Endothelial cell of umbilical vein (primary cell): ENCODE results near the gene LALBA. TPM values are rescaled to one million over a fixed set of nuclear protein-coding genes. Genes with fewer than 3 reads are reported as not detected.

Source experiments
- BruUV-seq: library from RNA; stranded (reverse); fragments of 400-500 nt; replicated peaks from 2 replicates; lab custom pipeline; 2021; lab: Mats Ljungman, UMichigan
- CTCF ChIA-PET: fragments of 300-600, 350-600 bp; sonication (Branson Sonifier 250); formaldehyde crosslinking; loops from one replicate; lab custom pipeline; 2021; ENCODE audit warnings: antibody characterized with exemption, inconsistent platforms; lab: Charles Lee
- POLR2A ChIA-PET: fragments of 300-600, 350-600 bp; sonication (Branson Sonifier 250); formaldehyde crosslinking; loops from one replicate; lab custom pipeline; 2021; ENCODE audit warnings: antibody characterized with exemption, inconsistent platforms; lab: Charles Lee
- DNase-seq: peaks from one replicate; pipeline ENCODE4 v3.0.0-alpha.2; 2011; ENCODE audit warnings: low read depth, low spot score
- FAIRE-seq: peaks from 2 replicates; lab custom pipeline; 2011; peaks lifted over from hg19 to GRCh38; lab: Jason Lieb, UNC
- H2AFZ ChIP-seq: 2 replicates; pipeline ENCODE4 v1.6.0; 2012; ENCODE audit warnings: low read depth, low read length, control low read depth, inconsistent platforms
- H3K27ac ChIP-seq: 2 replicates; pipeline ENCODE4 v1.5.1; 2011; ENCODE audit warnings: low read depth, mild to moderate bottlenecking, control low read depth, low read length, moderate library complexity; ENCODE audit not compliant: insufficient read depth
- H3K27me3 ChIP-seq, 2 experiments: 2 replicates each; pipeline versions ENCODE4 v1.6.0 to v1.6.1; 2011; ENCODE audit warnings: low read length in 2 of 2, mixed read lengths in 1 of 2; ENCODE audit not compliant: control insufficient read depth in 2 of 2, insufficient read depth in 2 of 2
- H3K36me3 ChIP-seq, 2 experiments: 2 replicates in 1 of 2; 3 replicates in 1 of 2; pipeline ENCODE4 v1.5.1; 2011; ENCODE audit warnings: low read length in 2 of 2, mild to moderate bottlenecking in 1 of 2, moderate library complexity in 1 of 2; ENCODE audit not compliant: control insufficient read depth in 2 of 2, insufficient read depth in 2 of 2; ENCODE audit errors: extremely low read depth in 1 of 2
- H3K4me1 ChIP-seq: 3 replicates; pipeline ENCODE4 v1.5.1; 2011; ENCODE audit warnings: mild to moderate bottlenecking, low read length; ENCODE audit not compliant: control insufficient read depth, insufficient read depth; ENCODE audit errors: extremely low read depth
- H3K4me2 ChIP-seq: 2 replicates; pipeline ENCODE4 v1.6.1; 2011; ENCODE audit warnings: low read length, control low read depth, mixed read lengths; ENCODE audit not compliant: insufficient read depth
- H3K4me3 ChIP-seq, 3 experiments: fragments of 200-600 bp in 1 of 3; sonication (generic), shearing (Covaris generic) in 1 of 3; replicated peaks in 1 of 3; 2 replicates each; pipeline ENCODE4 v1.5.1; 2011 to 2016; ENCODE audit warnings: control low read depth in 3 of 3, low read length in 3 of 3, mild to moderate bottlenecking in 2 of 3, inconsistent platforms in 1 of 3, low read depth in 1 of 3, moderate library complexity in 1 of 3; ENCODE audit not compliant: insufficient read depth in 1 of 3
- H3K79me2 ChIP-seq: 2 replicates; pipeline ENCODE4 v1.6.0; 2012; ENCODE audit warnings: low read length, inconsistent platforms; ENCODE audit not compliant: control insufficient read depth, insufficient read depth
- H3K9ac ChIP-seq: replicated peaks from 2 replicates; pipeline ENCODE3; 2011; ENCODE audit warnings: low read length, control low read depth; ENCODE audit not compliant: insufficient read depth; ENCODE audit errors: extremely low read depth
- H3K9me1 ChIP-seq: replicated peaks from 3 replicates; pipeline ENCODE4 v1.6.0; 2011; ENCODE audit warnings: mild to moderate bottlenecking, low read length; ENCODE audit not compliant: control insufficient read depth, insufficient read depth; ENCODE audit errors: extremely low read depth
- H3K9me3 ChIP-seq: replicated peaks from 2 replicates; pipeline ENCODE4 v1.5.1; 2012; ENCODE audit warnings: low read length, inconsistent platforms; ENCODE audit not compliant: control insufficient read depth, insufficient read depth
- H4K20me1 ChIP-seq: replicated peaks from 2 replicates; pipeline ENCODE3; 2011; ENCODE audit warnings: mild to moderate bottlenecking, low read length; ENCODE audit not compliant: control insufficient read depth, insufficient read depth; ENCODE audit errors: extremely low read depth
- EZH2 ChIP-seq: IDR thresholded peaks from 2 replicates; pipeline ENCODE4 v1.6.1; 2012; ENCODE audit warnings: borderline replicate concordance, low read depth, mild to moderate bottlenecking, moderate library complexity, low read length, inconsistent platforms; ENCODE audit not compliant: severe bottlenecking
- FOS ChIP-seq: IDR thresholded peaks from 2 replicates; pipeline ENCODE4 v1.6.1; 2011; ENCODE audit warnings: mild to moderate bottlenecking, low read length, moderate library complexity, borderline replicate concordance; ENCODE audit not compliant: insufficient read depth
- GATA2 ChIP-seq: IDR thresholded peaks from 2 replicates; pipeline ENCODE4 v1.7.0; 2011; ENCODE audit warnings: low read depth, mild to moderate bottlenecking, moderate library complexity, mixed read lengths, low read length; ENCODE audit not compliant: insufficient read length, insufficient read depth
- JUN ChIP-seq: IDR thresholded peaks from 2 replicates; pipeline ENCODE4 v1.6.1; 2011; ENCODE audit warnings: borderline replicate concordance, low read depth; ENCODE audit not compliant: insufficient read length, insufficient read depth
- MYC ChIP-seq: IDR thresholded peaks from one replicate; pipeline ENCODE4 v1.6.1; 2011; ENCODE audit warnings: mild to moderate bottlenecking, low read depth, low read length
- POLR2A ChIP-seq: IDR thresholded peaks from 2 replicates; pipeline ENCODE4 v1.6.1; 2012; ENCODE audit warnings: low read depth, mild to moderate bottlenecking, control low read depth, low read length
- POLR2AphosphoS5 ChIP-seq: IDR thresholded peaks from 2 replicates; pipeline ENCODE4 v1.6.1; 2012; ENCODE audit warnings: low read depth, mild to moderate bottlenecking, control low read depth, low read length, moderate library complexity; ENCODE audit not compliant: insufficient read depth
- dilution Hi-C: fragments of 300-500 bp; cut with MboI; formaldehyde crosslinking; loops from one replicate; pipeline ENCODE4 v1.15.0; 2019; ENCODE audit warnings: low sequenced_read_pairs; ENCODE audit not compliant: extremely low pct_ligation_motif_present
- intact Hi-C: fragments of 100-400 bp; cut with micrococcal nuclease; formaldehyde crosslinking; loops from one replicate; pipeline ENCODE4 v1.10.0; 2022
- polyA plus RNA-seq, 4 experiments: library from polyadenylated mRNA; depleted of rRNA in 3 of 4; stranded (reverse) in 3 of 4; unstranded in 1 of 4; fragments of >200 nt; gene quantifications; 2 replicates each; pipeline versions ENCODE4 v1.2.1 to v1.2.3, GENCODE V29; 2011 to 2012; ENCODE audit warnings: missing spikeins in 1 of 4
- total RNA-seq: library from RNA; stranded (reverse); gene quantifications from 2 replicates; pipeline ENCODE4 v1.2.3, GENCODE V29; 2021
- TF ChIP-seq, protein P1 (sequence below), 2 donors: IDR thresholded peaks; 1 replicate in 1 of 2; 2 replicates in 1 of 2; pipeline ENCODE4 v1.5.1; 2011; ENCODE audit warnings: low read length in 2 of 2, mild to moderate bottlenecking in 2 of 2, moderate library complexity in 2 of 2, control low read depth in 1 of 2, inconsistent platforms in 1 of 2, low read depth in 1 of 2; ENCODE audit not compliant: insufficient read depth in 1 of 2; ENCODE audit errors: extremely low read depth in 1 of 2
- TF ChIP-seq, protein P2 (sequence below): IDR thresholded peaks from 2 replicates; pipeline ENCODE4 v1.6.1; 2011; ENCODE audit not compliant: insufficient read depth, insufficient read length

LALBA gene
- total and polyA plus RNA-seq, 2 donors (not counting 3 experiments of a cell fraction or from before 2014, with no cell fraction given), result not detected

DNA sequence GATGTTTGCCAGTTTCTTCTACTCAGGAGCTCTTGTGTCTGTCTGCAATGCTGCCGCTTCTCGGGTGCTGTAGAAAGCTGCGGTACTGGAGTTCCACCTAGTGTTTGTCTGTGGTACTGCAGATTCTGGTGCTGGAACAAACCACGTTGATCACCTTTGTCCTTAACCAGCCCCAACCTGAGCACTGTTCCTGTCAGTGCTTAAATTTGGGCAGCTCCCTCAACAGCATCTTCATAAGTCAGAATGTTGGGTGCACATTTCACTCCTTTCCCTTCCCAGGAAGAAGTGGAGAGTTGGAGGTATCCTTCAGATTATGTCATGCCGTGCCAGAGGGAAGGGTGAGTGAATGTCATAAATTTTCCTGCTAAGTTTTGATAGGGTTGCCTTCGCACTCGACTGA is 48.7 kb upstream of the LALBA start:
- Histone ChIP-seq H3K27ac (no peak overlapping the region), H3K36me3 (no peaks in the 10 kb centered on the region), H3K9ac (no peak overlapping the region), H3K4me2 (no peak overlapping the region), H3K79me2 (no peaks in the 10 kb centered on the region), H3K27me3 (peaks cover 12 to 15% of the 10 kb centered on the region in 2 experiments), H3K9me1 (no peaks in the 10 kb centered on the region), H2AFZ (no peak overlapping the region), H3K4me3 (no peak overlapping the region), H3K9me3 (no peaks in the 10 kb centered on the region), H4K20me1 (no peaks in the 10 kb centered on the region), H3K4me1 (no peaks in the 10 kb centered on the region)
- no TSS peak for BruUV-seq
- POLR2A ChIA-PET, result no interaction called here
- dilution Hi-C loops (no loop called here), intact Hi-C loops (loop anchor here (1.0 to 10.0 kb wide), 6 partner anchors 76 to 654 kb away; partner anchors contain the start of gene TMEM106C)
- peak; percentile 89 for FAIRE-seq
- peak; percentile 75 for DNase-seq
- TF ChIP-seq, protein P1, sequence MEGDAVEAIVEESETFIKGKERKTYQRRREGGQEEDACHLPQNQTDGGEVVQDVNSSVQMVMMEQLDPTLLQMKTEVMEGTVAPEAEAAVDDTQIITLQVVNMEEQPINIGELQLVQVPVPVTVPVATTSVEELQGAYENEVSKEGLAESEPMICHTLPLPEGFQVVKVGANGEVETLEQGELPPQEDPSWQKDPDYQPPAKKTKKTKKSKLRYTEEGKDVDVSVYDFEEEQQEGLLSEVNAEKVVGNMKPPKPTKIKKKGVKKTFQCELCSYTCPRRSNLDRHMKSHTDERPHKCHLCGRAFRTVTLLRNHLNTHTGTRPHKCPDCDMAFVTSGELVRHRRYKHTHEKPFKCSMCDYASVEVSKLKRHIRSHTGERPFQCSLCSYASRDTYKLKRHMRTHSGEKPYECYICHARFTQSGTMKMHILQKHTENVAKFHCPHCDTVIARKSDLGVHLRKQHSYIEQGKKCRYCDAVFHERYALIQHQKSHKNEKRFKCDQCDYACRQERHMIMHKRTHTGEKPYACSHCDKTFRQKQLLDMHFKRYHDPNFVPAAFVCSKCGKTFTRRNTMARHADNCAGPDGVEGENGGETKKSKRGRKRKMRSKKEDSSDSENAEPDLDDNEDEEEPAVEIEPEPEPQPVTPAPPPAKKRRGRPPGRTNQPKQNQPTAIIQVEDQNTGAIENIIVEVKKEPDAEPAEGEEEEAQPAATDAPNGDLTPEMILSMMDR (IDR thresholded peaks at IDR 0.05; ENCODE audit: extremely low read depth in 1 of 2, insufficient read depth in 1 of 2, low read depth in 1 of 2, low read length in 2 of 2), result peak; percentile 93 to 95
- TF ChIP-seq, protein P2, sequence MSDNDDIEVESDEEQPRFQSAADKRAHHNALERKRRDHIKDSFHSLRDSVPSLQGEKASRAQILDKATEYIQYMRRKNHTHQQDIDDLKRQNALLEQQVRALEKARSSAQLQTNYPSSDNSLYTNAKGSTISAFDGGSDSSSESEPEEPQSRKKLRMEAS, result no peak
- CTCF ChIA-PET, result interaction anchor here (0.5 to 6.3 kb wide), 49 partner anchors 10 to 816 kb away, joined by 3 to 166 read pairs (median 4); partner anchors contain the start of genes ASB8, CCDC184 and TMEM106C

DNA sequence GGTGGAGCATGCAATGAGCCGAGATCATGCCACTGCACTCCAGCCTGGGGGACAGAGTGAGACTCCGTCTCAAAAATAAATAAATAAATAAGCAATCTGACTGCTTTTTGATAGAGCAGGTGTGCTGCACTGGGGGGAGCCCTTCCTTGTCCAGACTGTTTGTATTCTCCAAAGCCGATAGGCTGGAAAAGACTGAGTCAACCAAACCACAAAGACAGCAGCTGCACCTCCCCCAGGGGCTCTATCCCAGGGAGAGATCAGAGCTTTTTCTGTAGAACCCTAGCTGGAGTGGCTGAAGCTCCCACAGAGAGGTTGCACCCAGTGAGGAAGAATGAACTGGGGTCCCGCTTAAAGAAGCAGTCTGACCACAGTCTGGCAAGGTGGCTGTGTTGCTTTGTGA is 45.8 kb upstream of the LALBA start:
- intact Hi-C loops, result loop anchor here (5.0 to 10.0 kb wide), 5 partner anchors 328 to 651 kb away; partner anchors contain the start of gene TMEM106C

More for the DNA sequence above, 45.8 kb upstream of the LALBA start:
- no TSS peak for BruUV-seq
- no peaks in the 10 kb centered on the region for H3K4me1 ChIP-seq
- CTCF ChIA-PET, result interaction anchor here (4.5 to 6.3 kb wide), 2 partner anchors 73 to 330 kb away, joined by 54 to 166 read pairs; no protein-coding TSS in a partner anchor
- no peak overlapping the region for H3K27ac ChIP-seq
- H3K4me2 ChIP-seq, result no peak overlapping the region
- no peaks in the 10 kb centered on the region for H3K79me2 ChIP-seq
- DNase-seq (no peak), FAIRE-seq (no peak)
- no peaks in the 10 kb centered on the region for H3K9me3 ChIP-seq
- dilution Hi-C loops, result no loop called here
- no peak overlapping the region for H3K9ac ChIP-seq
- H3K9me1 ChIP-seq, result no peaks in the 10 kb centered on the region
- no peak for TF ChIP-seq GATA2
- no peak for TF ChIP-seq EZH2
- TF ChIP-seq POLR2AphosphoS5, result no peak
- TF ChIP-seq MYC, result no peak
- TF ChIP-seq, protein P1 (IDR thresholded peaks at IDR 0.05; ENCODE audit: extremely low read depth in 1 of 2, insufficient read depth in 1 of 2, low read depth in 1 of 2, low read length in 2 of 2), result no peak
- no peak for TF ChIP-seq FOS
- TF ChIP-seq, protein P2, result no peak
- no peak for TF ChIP-seq JUN
- no peak for TF ChIP-seq POLR2A
- no peak overlapping the region for H3K4me3 ChIP-seq
- no peak overlapping the region for H2AFZ ChIP-seq
- H3K27me3 ChIP-seq, result peaks cover 9 to 15% of the 10 kb centered on the region in 2 experiments
- no peaks in the 10 kb centered on the region for H4K20me1 ChIP-seq
- POLR2A ChIA-PET, result no interaction called here
- H3K36me3 ChIP-seq, result no peaks in the 10 kb centered on the region
